GM13977 (cell line): ENCODE measurements around the gene PRDM11.

Source experiments
- DNase-seq: peaks from one replicate; pipeline ENCODE4 v3.0.0; 2012; ENCODE audit warnings: low spot score
- in situ Hi-C: fragments of 300-500 bp; cut with MboI; formaldehyde crosslinking; loops from one replicate; pipeline ENCODE4 v1.12.0; 2022; ENCODE audit warnings: low sequenced_read_pairs, low pct_unique_long_range_greater_than_20kb, mixed read lengths, inconsistent platforms; ENCODE audit not compliant: unreplicated experiment
- TF ChIP-seq, protein P1 (sequence below): IDR thresholded peaks from 2 replicates; pipeline ENCODE4 v1.5.1; 2012; ENCODE audit warnings: mild to moderate bottlenecking, control low read depth; ENCODE audit not compliant: insufficient read depth; ENCODE audit errors: extremely low read depth, missing control alignments

The PRDM11 gene

DNA sequence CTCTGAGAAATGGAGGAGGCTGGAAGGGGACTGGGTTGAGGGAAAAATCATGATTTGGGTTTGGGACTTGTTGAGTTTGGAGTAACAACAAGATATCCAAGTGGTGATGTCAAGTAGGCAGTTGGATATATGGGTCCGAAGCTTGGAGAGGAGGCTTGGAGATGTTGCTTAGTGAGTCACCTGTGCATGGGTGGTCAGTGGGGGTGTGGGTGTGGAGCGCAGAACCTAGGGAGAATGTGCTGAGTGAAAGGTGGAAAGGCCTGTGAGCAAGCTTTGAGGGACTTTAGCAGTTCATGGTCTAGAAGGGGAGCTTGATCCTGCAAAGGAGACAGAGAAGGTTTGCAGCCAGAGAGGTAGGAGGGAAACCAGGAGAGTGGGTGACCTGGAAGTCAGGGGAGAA, 38.2 kb downstream of the PRDM11 start:
- in situ Hi-C loops: no loop called here
- DNase-seq: no peak
- TF ChIP-seq, protein P1, sequence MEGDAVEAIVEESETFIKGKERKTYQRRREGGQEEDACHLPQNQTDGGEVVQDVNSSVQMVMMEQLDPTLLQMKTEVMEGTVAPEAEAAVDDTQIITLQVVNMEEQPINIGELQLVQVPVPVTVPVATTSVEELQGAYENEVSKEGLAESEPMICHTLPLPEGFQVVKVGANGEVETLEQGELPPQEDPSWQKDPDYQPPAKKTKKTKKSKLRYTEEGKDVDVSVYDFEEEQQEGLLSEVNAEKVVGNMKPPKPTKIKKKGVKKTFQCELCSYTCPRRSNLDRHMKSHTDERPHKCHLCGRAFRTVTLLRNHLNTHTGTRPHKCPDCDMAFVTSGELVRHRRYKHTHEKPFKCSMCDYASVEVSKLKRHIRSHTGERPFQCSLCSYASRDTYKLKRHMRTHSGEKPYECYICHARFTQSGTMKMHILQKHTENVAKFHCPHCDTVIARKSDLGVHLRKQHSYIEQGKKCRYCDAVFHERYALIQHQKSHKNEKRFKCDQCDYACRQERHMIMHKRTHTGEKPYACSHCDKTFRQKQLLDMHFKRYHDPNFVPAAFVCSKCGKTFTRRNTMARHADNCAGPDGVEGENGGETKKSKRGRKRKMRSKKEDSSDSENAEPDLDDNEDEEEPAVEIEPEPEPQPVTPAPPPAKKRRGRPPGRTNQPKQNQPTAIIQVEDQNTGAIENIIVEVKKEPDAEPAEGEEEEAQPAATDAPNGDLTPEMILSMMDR: no peak

- DNase-seq: no peak
- TF ChIP-seq, protein P1: no peak
- in situ Hi-C loops: no loop called here
Measured at GRCh38 chr11:45185228-45185729, 38.8 kb downstream of the PRDM11 start.

- in situ Hi-C loops: no loop called here
- no peak for DNase-seq
- TF ChIP-seq, protein P1: no peak
Measured at GRCh38 chr11:45187375-45187774, 40.9 kb downstream of the PRDM11 start.

- in situ Hi-C loops: no loop called here
- no peak for DNase-seq
- TF ChIP-seq, protein P1: no peak
Measured at GRCh38 chr11:45188127-45188526, 41.7 kb downstream of the PRDM11 start.

GRCh38 chr11:45189230-45189629, 42.8 kb downstream of the PRDM11 start:
- no peak for DNase-seq
- TF ChIP-seq, protein P1: no peak
- in situ Hi-C loops: no loop called here

GRCh38 chr11:45193695-45194094, 47.3 kb downstream of the PRDM11 start:
- DNase-seq: no peak
- in situ Hi-C loops: no loop called here

GRCh38 chr11:45204761-45205160, 58.3 kb downstream of the PRDM11 start:
- in situ Hi-C loops: no loop called here
- no peak for DNase-seq
- TF ChIP-seq, protein P1: no peak

More at GRCh38 chr11:45193695-45194094, 47.3 kb downstream of the PRDM11 start:
- TF ChIP-seq, protein P1: no peak
